NT2/D1 (cell line): ENCODE results near the gene ATXN1.

Source experiments
- SUZ12 ChIP-seq: IDR thresholded peaks from 2 replicates; pipeline ENCODE4 v1.6.1; 2011; ENCODE audit not compliant: insufficient read length, insufficient read depth; ENCODE audit errors: extremely low read depth
- YY1 ChIP-seq: IDR thresholded peaks from 2 replicates; pipeline ENCODE4 v1.6.1; 2011; ENCODE audit not compliant: insufficient read length, insufficient read depth
- ZNF274 ChIP-seq: IDR thresholded peaks from 2 replicates; pipeline ENCODE4 v1.6.1; 2011; ENCODE audit warnings: mild to moderate bottlenecking, low read depth, low read length

GRCh38 chr6:16632101-16632500 is 129.2 kb downstream of the ATXN1 start:
- TF ChIP-seq SUZ12, result no peak
- TF ChIP-seq YY1, result no peak
- no peak for TF ChIP-seq ZNF274
